ENCODE data around the gene SYNCRIP.
"Not testable (repeated sequence)": the region's sequence is repeated elsewhere in the genome, so short reads cannot be mapped to it uniquely, and the experiment has no call there.

The SYNCRIP gene

DNA sequence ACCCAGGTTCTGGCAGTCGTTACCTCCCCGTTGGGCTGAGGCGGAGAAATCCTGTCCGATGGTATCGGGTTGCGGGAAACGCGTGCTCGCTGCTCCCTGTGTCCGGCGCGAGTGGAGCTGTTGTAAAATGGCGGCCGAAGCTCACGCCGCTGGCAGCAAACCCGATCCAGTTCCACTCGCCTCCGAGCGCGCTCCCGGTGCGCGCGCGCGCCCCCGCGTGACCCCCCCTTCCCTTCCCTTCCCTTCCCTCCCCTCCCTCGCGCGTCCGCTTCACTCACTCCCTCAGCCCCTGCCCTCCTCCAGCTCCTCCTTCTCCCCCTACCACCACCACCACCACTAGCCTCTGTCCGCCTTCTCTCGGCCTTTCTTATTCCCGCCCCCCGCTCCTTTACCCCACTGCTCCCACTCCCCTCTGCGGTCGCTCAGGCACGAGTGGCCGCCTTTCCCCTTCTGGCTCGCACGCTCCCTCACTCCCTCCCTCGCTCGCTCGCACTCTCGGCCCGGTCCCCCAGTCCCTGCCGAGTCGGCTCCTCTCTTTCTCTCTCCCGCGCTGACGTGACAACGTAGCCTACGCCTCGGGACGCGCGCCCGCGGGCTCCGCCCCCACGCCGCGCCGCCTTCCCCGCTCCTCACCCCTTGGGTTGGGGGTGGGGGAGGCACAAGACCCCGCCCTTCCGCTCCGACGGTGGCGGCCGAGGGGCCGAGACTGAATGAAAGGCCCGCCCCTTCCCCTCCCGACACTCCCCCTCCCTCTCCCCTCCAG lies at the start of gene SYNCRIP:
Gene SYNCRIP (minus strand): TSS at position 113 of the 763 bp plus-strand sequence. CDS start 1,447 bp downstream, outside the sequence.
- DNase-seq: peak; percentile 98

DNA sequence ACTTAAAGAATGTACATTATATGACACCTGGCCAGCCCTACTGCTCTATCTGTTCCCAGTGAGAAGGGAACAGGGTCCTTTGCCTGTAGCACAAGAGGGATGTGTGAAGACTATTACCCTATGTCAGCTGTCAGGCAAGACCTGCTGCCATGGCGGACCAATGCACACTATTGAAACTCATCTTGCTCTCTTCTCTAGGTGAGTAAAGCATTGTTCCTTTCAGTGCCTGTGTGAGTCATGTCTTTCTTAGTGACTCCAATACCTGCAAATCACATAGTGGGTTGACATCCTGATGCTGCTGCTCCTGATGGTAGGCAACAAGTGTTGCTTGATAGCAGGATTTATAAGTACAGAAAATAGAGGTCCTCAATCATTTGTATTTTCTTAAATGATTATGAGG lies 48.8 kb upstream of the SYNCRIP start:
- DNase-seq: no peak

DNA sequence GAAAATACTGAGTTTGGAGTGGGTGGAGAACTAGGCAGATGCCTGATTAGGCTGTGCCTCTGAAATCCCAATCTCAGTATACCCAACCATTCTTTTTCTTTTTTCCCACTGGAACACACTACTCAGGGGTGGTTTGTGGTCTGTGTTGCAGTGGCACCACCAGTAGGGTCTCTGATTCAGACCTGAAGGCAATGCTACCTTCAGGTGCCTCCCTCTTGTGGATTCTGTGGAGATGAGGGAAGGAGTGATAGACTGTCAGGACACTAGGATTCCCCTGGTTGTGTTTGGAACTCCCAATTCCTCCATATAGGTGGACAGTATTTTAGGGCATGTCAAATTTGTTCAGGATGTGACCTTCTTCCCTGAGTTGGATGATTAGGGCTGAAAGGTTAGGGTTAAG lies 47.4 kb upstream of the SYNCRIP start:
- no peak for DNase-seq

DNA sequence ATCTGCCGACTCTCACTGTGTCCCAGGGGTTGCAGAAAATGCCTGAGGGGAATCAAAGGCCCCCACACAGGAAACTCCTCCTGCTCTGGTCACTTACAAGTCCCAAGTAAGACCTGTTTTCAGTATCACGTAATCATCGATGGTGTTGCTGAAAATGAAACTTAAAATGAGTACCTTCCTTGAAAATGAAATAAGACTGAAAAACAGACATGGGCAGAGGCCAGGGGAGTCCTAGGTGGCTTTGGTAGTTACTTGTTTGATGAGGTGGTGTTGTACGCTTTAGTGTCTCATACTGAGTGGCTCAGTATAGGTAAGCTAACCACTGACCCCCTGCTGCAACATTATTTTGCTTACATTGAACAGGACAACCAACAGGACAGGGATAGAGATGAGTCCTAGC lies 43.0 kb upstream of the SYNCRIP start:
- DNase-seq: no peak

DNA sequence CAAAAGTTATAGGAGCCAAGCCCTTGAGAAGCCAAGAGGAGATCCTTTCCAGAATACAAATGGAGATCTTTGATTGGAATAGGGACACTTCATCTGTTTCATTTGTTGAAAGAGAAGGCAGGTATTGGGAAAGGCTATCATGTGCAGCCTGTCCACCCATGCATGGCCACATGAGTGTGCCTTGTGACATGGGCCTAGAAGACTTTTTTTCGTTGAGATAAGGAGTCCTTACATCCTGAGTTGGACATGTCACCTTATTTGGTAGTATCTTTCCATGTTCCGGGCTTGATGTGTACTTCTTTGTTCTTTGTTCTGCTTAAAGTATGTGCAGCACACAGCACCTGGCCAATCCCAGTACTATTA lies 42.1 kb upstream of the SYNCRIP start:
- DNase-seq: no peak

- DNase-seq: no peak
These were observed 41.6 kb upstream of the SYNCRIP start for GRCh38 chr6:85684133-85684808.

DNA sequence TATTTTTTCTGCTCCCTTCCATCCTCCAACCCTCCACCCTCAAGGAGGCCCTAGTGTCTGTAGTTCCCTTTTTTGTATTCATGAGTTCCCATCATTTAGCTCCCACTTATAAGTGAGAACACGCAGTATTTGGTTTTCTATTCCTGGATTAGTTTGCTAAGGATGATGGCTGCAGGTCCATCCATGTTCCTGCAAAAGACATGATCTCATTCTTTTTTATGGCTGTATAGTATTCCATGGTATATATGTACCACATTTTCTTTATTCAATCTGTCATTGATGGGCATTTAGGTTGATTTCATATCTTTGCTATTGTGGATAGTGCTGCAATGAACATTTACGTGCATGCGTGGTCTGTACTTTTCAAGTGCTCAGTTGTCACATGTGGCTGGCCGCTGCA lies 39.2 kb upstream of the SYNCRIP start:
- DNase-seq: not testable (repeated sequence)

DNA sequence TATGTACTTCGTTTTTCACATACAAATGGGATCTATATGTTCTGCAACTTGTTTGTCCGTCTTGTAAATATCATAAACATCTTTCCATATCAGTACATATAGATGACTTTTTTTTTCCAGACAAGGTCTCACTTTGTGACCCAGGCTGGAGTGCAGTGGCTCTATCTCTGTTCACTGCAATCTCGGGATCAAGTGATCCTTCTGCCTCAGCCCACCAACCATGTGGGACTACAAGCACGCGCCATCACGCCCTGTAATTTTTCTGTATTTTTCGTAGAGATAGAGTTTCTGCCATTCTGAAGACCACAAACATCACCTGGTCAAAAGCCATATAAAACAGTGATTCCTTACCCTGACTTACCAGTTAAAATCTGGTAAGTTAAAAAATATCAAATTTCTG lies 37.7 kb upstream of the SYNCRIP start:
- peak; percentile 50 for DNase-seq

- peak; percentile 46 for DNase-seq
These were observed 36.9 kb upstream of the SYNCRIP start for GRCh38 chr6:85679445-85680123.

GRCh38 chr6:85678602-85679444 lies 36.1 kb upstream of the SYNCRIP start:
- peak; percentile 98 for DNase-seq

GRCh38 chr6:85678026-85678601 lies 35.4 kb upstream of the SYNCRIP start:
- no peak for DNase-seq

GRCh38 chr6:85677234-85677956 lies 34.7 kb upstream of the SYNCRIP start:
- peak; percentile 39 for DNase-seq

DNA sequence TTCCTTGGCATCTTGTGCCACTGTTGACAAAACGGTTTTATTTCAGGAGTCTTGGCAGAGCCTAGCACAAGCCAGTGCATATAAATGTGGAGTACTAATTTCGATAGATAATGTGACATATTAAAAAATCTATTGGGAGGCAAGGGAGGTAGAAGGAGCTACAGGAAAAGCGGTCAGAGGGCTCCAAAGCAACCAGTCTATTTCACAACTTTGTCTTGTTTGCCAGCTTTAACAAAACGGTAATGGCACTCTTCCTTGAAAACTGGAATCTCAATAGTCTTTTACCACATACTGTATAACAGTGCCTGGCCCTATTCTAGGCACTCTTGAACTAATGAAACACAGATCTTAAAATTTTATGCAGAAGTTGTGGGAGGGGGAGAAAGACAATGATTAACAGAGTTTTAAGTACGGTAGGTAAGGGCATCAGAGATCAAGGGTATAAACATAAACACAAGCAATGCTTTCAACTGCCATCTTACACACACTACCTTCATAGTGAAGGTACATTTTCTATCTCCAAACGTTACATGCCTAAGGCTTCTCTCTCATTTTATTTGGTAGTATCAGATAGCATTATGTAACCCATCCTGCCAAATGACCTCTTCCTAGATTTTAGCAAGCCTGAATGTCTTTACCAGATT lies 33.5 kb upstream of the SYNCRIP start:
- peak; percentile 10 for DNase-seq

DNA sequence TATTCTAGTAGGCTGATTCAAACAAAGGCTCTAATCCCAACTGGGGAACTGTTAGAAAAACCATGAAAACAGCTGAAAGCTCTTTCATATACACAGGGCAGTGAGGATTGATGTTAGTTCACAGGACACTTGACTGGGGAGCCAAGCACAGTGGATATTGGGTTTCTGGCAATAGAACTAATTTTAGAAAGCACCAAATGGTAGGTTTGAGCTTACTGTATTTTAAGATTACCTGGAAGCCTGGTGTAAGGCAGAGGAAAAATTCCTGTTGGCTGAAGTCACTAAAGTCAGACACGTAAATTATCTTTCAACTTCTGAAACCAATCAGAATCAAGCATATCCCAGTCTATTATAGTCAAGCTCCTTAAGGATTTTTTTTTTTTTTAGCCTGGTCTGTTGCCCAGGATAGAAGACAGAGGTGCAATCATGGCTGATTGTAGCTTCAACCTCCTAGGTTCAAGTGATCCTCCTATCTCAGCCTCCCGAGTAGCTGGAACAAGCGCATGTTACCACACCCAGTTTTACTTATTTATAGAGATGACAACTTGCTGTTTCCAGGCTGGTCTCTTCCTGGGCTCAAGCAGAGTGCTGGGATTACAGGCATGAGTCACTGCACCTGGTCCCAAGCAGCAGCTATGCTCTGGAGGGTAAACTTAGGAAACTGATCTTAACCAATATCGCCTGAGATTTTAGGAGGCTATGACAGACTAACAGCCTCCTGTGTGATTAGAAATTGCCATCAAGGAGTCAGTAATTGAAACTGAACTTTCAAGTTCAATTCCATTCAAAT lies 32.5 kb upstream of the SYNCRIP start:
- peak; percentile 53 for DNase-seq

GRCh38 chr6:85674604-85675003 lies 31.9 kb upstream of the SYNCRIP start:
- peak; percentile 30 for DNase-seq

- peak; percentile 50 for DNase-seq
These were observed 30.8 kb upstream of the SYNCRIP start for GRCh38 chr6:85673198-85674139.

GRCh38 chr6:85672623-85673022 lies 29.9 kb upstream of the SYNCRIP start:
- DNase-seq: peak; percentile 8

DNA sequence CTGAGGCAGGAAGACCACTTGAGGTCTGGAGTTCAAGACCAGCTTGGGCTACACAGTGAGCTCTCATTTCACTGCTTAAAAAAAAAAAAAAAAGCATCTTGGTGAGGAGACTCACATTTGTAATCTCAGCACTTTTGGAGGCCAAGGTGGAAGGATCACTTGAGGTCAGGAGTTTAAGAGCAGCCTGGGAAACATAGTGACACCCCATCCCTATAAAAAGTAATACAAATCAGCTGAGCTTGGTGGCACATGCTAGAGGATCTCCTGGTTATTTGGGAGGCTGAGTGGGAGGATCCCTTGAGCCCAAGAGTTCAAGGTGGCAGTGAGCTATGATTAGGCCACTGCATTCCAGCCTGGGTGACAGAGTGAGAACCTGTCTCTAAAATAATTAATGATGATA lies 29.4 kb upstream of the SYNCRIP start:
- DNase-seq: peak; percentile 25

GRCh38 chr6:85670573-85670972 lies 27.9 kb upstream of the SYNCRIP start:
- DNase-seq: peak; percentile 26

All from hematopoietic multipotent progenitor cell treated with erythropoietin and hydrocortisone succinate and interleukin-3 and kit ligand, for 8 days (in vitro differentiated cells).